Naive thymus-derived CD4-positive, alpha-beta T cell (primary cell): ENCODE results near the gene ZC3H10. TPM values are rescaled to one million over a fixed set of nuclear protein-coding genes. Genes with fewer than 3 reads are reported as not detected.
A peak's percentile ranks its signal among the peaks of the same experiment; 100 is the strongest.

ENCODE experiments used
- ATAC-seq: fragments of 150-1000 bp; cut with Tn5 transposase; 2 replicates; pipeline ENCODE4 v1.10.0; 2021; ENCODE audit warnings: mild to moderate bottlenecking, moderate library complexity
- CTCF ChIA-PET: fragments of 350-600 bp; sonication (Branson Sonifier 250); formaldehyde crosslinking; loops from one replicate; lab custom pipeline; 2021; ENCODE audit warnings: antibody characterized with exemption; lab: Charles Lee
- POLR2A ChIA-PET: fragments of 350-600 bp; sonication (Branson Sonifier 250); formaldehyde crosslinking; loops from one replicate; lab custom pipeline; 2021; ENCODE audit warnings: antibody characterized with exemption, inconsistent platforms; lab: Charles Lee
- DNase-seq, 9 donors: peaks; one replicate each; pipeline versions ENCODE4 v3.0.0 to v3.0.0-alpha.2; 2020 to 2022; ENCODE audit warnings: mixed read lengths in 1 of 9
- H3K27ac ChIP-seq: one replicate; pipeline ENCODE4 v1.7.0; 2013; ENCODE audit warnings: mild to moderate bottlenecking, low read depth, low read length, moderate library complexity
- H3K27me3 ChIP-seq, 2 donors: one replicate each; pipeline ENCODE4 v1.7.0; 2013; ENCODE audit warnings: low read length in 2 of 2, mild to moderate bottlenecking in 2 of 2, moderate library complexity in 2 of 2; ENCODE audit not compliant: control insufficient read depth in 2 of 2, insufficient read depth in 2 of 2
- H3K36me3 ChIP-seq, 3 experiments: 1 replicate in 2 of 3; 2 replicates in 1 of 3; pipeline ENCODE4 v1.7.0; 2013; ENCODE audit warnings: low read length in 3 of 3, mild to moderate bottlenecking in 3 of 3, moderate library complexity in 1 of 3; ENCODE audit not compliant: insufficient read depth in 3 of 3, control insufficient read depth in 2 of 3
- H3K4me1 ChIP-seq, 2 donors: one replicate each; pipeline ENCODE4 v1.7.0; 2013; ENCODE audit warnings: low read length in 2 of 2, mild to moderate bottlenecking in 2 of 2, moderate library complexity in 1 of 2; ENCODE audit not compliant: control insufficient read depth in 2 of 2, insufficient read depth in 2 of 2
- H3K4me3 ChIP-seq: 2 replicates; pipeline ENCODE4 v1.7.0; 2013; ENCODE audit warnings: mild to moderate bottlenecking, low read length
- H3K9me3 ChIP-seq, 3 experiments: 1 replicate in 2 of 3; 2 replicates in 1 of 3; pipeline ENCODE4 v1.7.0; 2013; ENCODE audit warnings: low read length in 3 of 3; ENCODE audit not compliant: control insufficient read depth in 2 of 3
- H3K27ac Mint-ChIP-seq, 9 donors: one replicate each; pipeline ENCODE4 v1.8.0; 2020 to 2022; ENCODE audit warnings: mixed read lengths in 9 of 9, mild to moderate bottlenecking in 8 of 9, moderate library complexity in 5 of 9, inconsistent platforms in 2 of 9
- H3K27me3 Mint-ChIP-seq, 5 donors: one replicate each; pipeline ENCODE4 v1.8.0; 2021 to 2022; ENCODE audit warnings: mixed read lengths in 5 of 5, mild to moderate bottlenecking in 1 of 5
- H3K36me3 Mint-ChIP-seq, 5 donors: one replicate each; pipeline ENCODE4 v1.8.0; 2020 to 2022; ENCODE audit warnings: mixed read lengths in 5 of 5, mild to moderate bottlenecking in 3 of 5, inconsistent platforms in 1 of 5
- H3K4me1 Mint-ChIP-seq, 7 donors: one replicate each; pipeline ENCODE4 v1.8.0; 2020 to 2022; ENCODE audit warnings: mixed read lengths in 7 of 7, mild to moderate bottlenecking in 3 of 7, inconsistent platforms in 1 of 7
- H3K4me3 Mint-ChIP-seq, 10 donors: one replicate each; pipeline ENCODE4 v1.8.0; 2020 to 2022; ENCODE audit warnings: mild to moderate bottlenecking in 10 of 10, mixed read lengths in 10 of 10, moderate library complexity in 6 of 10, inconsistent platforms in 2 of 10
- H3K9me3 Mint-ChIP-seq, 11 donors: one replicate each; pipeline ENCODE4 v1.8.0; 2020 to 2022; ENCODE audit warnings: mixed read lengths in 11 of 11, mild to moderate bottlenecking in 4 of 11, inconsistent platforms in 1 of 11, moderate library complexity in 1 of 11
- intact Hi-C, 2 donors: fragments of 100-400 bp; cut with micrococcal nuclease; formaldehyde crosslinking; loops; one replicate each; pipeline ENCODE4 v1.15.1; 2023
- polyA plus RNA-seq, 2 donors: library from polyadenylated mRNA; unstranded; fragments of 300-500 nt; fragmentation: Illumina TruSeq; gene quantifications; one replicate each; pipeline ENCODE4 v1.2.3, GENCODE V29; 2021
- total RNA-seq, 6 experiments: library from RNA in 5 of 6; stranded (reverse) in 5 of 6; gene quantifications; 1 replicate in 5 of 6; 2 replicates in 1 of 6; pipeline ENCODE4 v1.2.3 and lab custom pipeline; 2021 to 2026

ZC3H10 gene
- total and polyA plus RNA-seq, 7 experiments from 2014 or later, result 2.4 to 16.3 (median 8.5) TPM

DNA sequence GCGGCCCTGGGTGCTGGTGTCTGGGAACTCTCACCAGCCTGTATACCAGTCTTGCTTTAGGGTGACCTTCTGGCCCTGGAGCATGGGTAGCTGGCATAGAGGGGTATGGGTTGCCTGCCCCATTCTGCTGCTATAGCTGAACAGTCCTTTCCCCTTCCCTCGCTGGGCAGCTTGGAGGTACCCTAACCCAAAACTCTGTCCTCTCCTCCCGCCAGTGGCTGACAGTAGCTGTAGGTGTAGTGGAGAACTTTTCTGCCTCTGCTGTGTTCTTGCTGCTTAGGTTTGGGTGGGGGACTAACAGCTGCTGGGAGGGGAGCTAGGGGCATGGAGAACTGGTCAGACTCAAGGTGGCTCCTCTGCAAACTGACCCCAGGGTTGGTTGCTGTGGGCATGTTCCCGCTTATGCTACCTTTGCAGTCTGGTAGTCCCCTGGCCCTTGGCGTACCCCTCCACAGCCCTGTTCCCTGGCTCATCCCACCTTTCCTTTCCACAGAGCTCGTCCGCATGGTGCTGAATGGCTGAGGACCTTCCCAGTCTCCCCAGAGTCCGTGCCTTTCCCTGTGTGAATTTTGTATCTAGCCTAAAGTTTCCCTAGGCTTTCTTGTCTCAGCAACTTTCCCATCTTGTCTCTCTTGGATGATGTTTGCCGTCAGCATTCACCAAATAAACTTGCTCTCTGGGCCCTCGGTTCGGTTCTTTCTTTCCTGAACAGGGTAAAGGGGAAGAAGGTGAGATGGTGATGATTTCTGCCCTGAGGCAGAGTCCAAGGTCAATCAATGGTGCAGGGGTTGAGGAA is 43.0 kb downstream of the ZC3H10 start:
- DNase-seq, result no peak
- Histone ChIP-seq H3K27ac (peak overlapping the region; percentile 98), H3K9me3 (no peaks in the 10 kb centered on the region), H3K27me3 (no peaks in the 10 kb centered on the region), H3K36me3 (peaks cover 12 to 67% (median 20%) of the 10 kb centered on the region in 3 experiments), H3K4me3 (peak overlapping the region; percentile 89), H3K4me1 (peaks cover 24 to 26% of the 10 kb centered on the region in 2 donors)
- peak overlapping the region; percentile 63 to 99 (median 96) for H3K4me3 Mint-ChIP-seq
- H3K36me3 Mint-ChIP-seq, result peaks cover 0 to 48% (median 15%) of the 10 kb centered on the region in 5 donors
- H3K27ac Mint-ChIP-seq, result peak overlapping the region; percentile 88 to 99 (median 97)
- peaks cover 31 to 57% (median 49%) of the 10 kb centered on the region in 7 donors for H3K4me1 Mint-ChIP-seq
- H3K9me3 Mint-ChIP-seq, result no peaks in the 10 kb centered on the region
- CTCF ChIA-PET, result interaction anchor here (0.7 to 3.8 kb wide), 6 partner anchors 9 to 81 kb away, joined by 3 to 15 read pairs (median 4); partner anchors contain the start of genes ESYT1, MYL6B, RNF41 and SMARCC2
- H3K27me3 Mint-ChIP-seq, result no peaks in the 10 kb centered on the region
- intact Hi-C loops, result loop anchor here (1.0 kb wide), 1 partner anchor 9 kb away; the partner anchor contains the start of gene MYL6B (in 2 of the 2)
- POLR2A ChIA-PET, result interaction anchor here (0.6 to 12.7 kb wide), 15 partner anchors 9 to 468 kb away, joined by 3 to 161 read pairs (median 5); partner anchors contain the start of genes ESYT1, MYL6B, RNF41 and RPL41
- no peak for ATAC-seq

DNA sequence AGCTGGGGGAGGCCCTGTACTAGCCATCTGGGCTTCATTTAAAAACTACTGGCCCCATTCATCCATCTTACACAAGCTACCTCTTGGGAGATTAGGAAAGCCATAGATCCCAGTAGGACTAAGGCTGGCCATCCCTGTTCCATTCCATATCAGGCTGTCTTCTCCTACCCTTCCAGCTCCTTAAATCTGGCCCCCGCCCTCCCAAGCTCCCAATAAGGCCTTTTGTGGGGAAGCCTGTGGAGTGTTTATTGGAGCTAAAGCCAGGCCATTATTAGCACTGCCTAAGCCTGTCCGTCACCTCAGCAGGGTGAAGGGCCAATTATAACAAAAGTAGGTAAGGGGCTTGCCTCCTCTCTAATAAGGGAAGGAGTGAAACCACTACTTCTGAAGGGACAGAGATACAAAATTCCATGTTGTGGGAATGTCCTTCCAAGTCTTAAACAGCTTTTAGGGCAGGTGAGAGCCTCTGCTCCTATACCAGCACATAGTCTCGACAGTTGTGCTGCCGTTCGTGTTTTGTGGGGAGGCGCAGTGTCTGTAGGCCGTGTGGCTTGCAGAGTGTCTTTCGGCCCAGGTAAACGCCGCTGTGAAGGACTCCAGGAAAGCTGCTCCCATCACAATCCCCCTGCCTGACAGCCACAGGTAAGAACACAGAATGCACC is 43.8 kb downstream of the ZC3H10 start:
- ATAC-seq (no peak), DNase-seq (no peak)
- Mint-ChIP-seq H3K4me1 (peaks cover 31 to 57% (median 49%) of the 10 kb centered on the region in 7 donors), H3K27me3 (no peaks in the 10 kb centered on the region), H3K27ac (peak overlapping the region; percentile 88 to 99 (median 95)), H3K9me3 (no peaks in the 10 kb centered on the region), H3K4me3 (peak overlapping the region in 9 of 10 donors; percentile 4 to 99 (median 63)), H3K36me3 (peaks cover 0 to 48% (median 15%) of the 10 kb centered on the region in 5 donors)
- Histone ChIP-seq H3K27me3 (no peaks in the 10 kb centered on the region), H3K4me1 (peaks cover 24 to 26% of the 10 kb centered on the region in 2 donors), H3K4me3 (no peak overlapping the region), H3K9me3 (no peaks in the 10 kb centered on the region), H3K36me3 (peaks cover 12 to 74% (median 20%) of the 10 kb centered on the region in 3 experiments), H3K27ac (peak overlapping the region; percentile 98)
- ChIA-PET CTCF (interaction anchor here (0.7 to 3.4 kb wide), 5 partner anchors 10 to 81 kb away, joined by 3 to 15 read pairs (median 4); partner anchors contain the start of genes ESYT1, MYL6B, RNF41 and ZC3H10), POLR2A (interaction anchor here (0.9 to 12.7 kb wide), 14 partner anchors 8 to 467 kb away, joined by 3 to 161 read pairs (median 4); partner anchors contain the start of genes ESYT1, MYL6B, PA2G4 and RNF41)
- intact Hi-C loops, result no loop called here

DNA sequence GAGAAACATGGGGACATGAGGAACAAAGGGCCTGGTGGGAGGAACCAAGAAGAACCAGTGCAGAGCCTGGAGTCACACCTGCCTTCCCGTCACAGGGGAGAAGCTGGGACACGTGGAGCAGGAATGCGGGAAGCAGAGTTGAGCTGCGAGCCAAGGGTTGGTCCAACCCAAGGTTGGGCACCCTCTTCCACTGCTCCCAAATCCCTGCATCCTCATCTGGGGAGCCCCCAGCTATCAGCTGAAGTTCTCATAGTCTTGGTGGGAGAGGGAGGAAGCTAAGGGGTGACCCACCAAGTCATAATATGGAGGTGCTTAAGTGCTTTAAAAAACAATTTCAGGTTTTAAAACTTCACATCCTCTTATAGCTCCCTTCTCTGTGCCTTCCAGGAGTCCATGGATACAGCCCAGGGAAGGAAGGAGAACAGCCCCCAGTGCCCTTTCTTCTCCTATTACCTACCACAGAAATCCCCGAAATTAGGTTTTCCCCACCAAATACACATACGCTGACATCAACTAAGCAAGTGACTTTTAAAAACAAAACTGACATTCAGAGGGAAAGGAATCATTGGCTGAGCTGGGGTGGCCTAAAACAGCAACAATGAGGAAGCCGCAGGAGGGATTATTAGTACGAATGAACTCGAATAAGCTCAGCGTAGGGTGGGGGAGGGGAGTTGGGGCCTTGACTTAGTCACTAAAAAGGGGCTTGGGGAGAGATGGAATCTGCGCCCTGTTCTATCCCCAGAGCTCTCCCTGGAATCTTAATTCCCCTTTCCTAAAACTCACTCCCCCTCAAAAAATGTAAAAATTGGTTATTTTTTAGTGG is 44.6 kb downstream of the ZC3H10 start:
- Mint-ChIP-seq H3K4me1 (peaks cover 25 to 52% (median 42%) of the 10 kb centered on the region in 7 donors), H3K27me3 (no peaks in the 10 kb centered on the region), H3K36me3 (peaks cover 0 to 50% (median 19%) of the 10 kb centered on the region in 5 donors), H3K4me3 (no peak overlapping the region), H3K27ac (peak overlapping the region in 6 of 9 donors; percentile 24 to 95 (median 68)), H3K9me3 (no peaks in the 10 kb centered on the region)
- peaks cover 18 to 20% of the 10 kb centered on the region in 2 donors for H3K4me1 ChIP-seq
- H3K9me3 ChIP-seq, result no peaks in the 10 kb centered on the region
- CTCF ChIA-PET, result interaction anchor here (0.6 to 3.4 kb wide), 5 partner anchors 36 to 478 kb away, joined by 3 to 15 read pairs (median 4); partner anchors contain the start of genes ESYT1, RPL41 and ZC3H10
- H3K27ac ChIP-seq, result peak overlapping the region; percentile 18
- ATAC-seq (no peak), DNase-seq (no peak)
- H3K27me3 ChIP-seq, result no peaks in the 10 kb centered on the region
- H3K4me3 ChIP-seq, result no peak overlapping the region
- intact Hi-C loops, result no loop called here
- H3K36me3 ChIP-seq, result peaks cover 12 to 80% (median 20%) of the 10 kb centered on the region in 3 experiments
- POLR2A ChIA-PET, result interaction anchor here (0.6 to 12.7 kb wide), 11 partner anchors 10 to 466 kb away, joined by 3 to 161 read pairs (median 3); partner anchors contain the start of genes ESYT1, PA2G4, RPL41 and SMARCC2

DNA sequence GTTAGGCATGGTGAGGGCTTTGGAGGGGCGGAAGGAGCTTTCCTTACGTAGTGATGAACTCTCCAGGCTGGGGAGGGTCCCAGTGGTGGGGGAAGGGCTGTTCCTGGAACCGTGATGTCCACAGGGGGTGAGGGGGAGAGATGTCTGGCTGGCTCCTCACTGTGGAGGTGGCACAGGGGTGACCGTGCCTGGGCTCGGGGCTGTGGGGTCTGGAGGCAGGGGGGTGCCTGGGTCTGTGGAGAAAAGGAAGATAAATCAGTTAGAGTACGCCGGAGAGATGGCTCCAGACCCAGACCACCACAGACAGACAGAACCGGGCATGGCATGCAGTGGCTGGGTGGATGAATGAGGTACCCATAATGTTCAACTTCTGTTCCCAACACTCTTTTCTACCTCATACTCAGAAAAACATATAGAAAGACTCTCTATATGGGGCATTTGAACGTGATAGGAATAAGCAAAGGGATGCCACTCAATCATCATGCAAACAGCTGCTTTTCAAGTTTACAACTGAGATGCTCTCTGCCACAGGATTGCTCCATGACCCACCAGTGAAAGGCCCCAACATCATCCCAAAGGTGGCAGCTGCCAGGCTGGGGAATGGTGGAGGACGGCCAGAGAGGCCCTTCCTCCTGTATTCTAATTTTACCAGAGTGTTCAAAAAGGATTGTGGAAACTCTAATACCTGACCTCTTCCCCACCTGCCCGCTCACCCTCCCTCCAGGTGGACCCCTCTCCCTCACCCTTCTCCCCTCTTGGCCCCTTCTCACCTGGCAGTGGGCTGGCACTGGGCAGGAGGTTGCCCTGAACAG is 45.7 kb downstream of the ZC3H10 start:
- peaks cover 17 to 88% (median 20%) of the 10 kb centered on the region in 3 experiments for H3K36me3 ChIP-seq
- peaks cover 18 to 19% of the 10 kb centered on the region in 2 donors for H3K4me1 ChIP-seq
- Mint-ChIP-seq H3K36me3 (peaks cover 0 to 50% (median 24%) of the 10 kb centered on the region in 5 donors), H3K4me3 (no peak overlapping the region), H3K27ac (peak overlapping the region in 5 of 9 donors; percentile 24 to 82 (median 38)), H3K27me3 (no peaks in the 10 kb centered on the region), H3K4me1 (peaks cover 24 to 49% (median 39%) of the 10 kb centered on the region in 7 donors), H3K9me3 (no peaks in the 10 kb centered on the region)
- H3K27me3 ChIP-seq, result no peaks in the 10 kb centered on the region
- intact Hi-C loops, result no loop called here
- DNase-seq (no peak), ATAC-seq (no peak)
- no peak overlapping the region for H3K27ac ChIP-seq
- ChIA-PET POLR2A (interaction anchor here (0.8 to 12.7 kb wide), 9 partner anchors 9 to 46 kb away, joined by 3 to 161 read pairs (median 4); partner anchors contain the start of genes ESYT1, RPL41, SMARCC2 and ZC3H10), CTCF (interaction anchor here (0.9 to 3.4 kb wide), 2 partner anchors 37 to 47 kb away, joined by 4 to 15 read pairs; partner anchors contain the start of genes ESYT1 and RPL41)
- H3K9me3 ChIP-seq, result no peaks in the 10 kb centered on the region
- no peak overlapping the region for H3K4me3 ChIP-seq

DNA sequence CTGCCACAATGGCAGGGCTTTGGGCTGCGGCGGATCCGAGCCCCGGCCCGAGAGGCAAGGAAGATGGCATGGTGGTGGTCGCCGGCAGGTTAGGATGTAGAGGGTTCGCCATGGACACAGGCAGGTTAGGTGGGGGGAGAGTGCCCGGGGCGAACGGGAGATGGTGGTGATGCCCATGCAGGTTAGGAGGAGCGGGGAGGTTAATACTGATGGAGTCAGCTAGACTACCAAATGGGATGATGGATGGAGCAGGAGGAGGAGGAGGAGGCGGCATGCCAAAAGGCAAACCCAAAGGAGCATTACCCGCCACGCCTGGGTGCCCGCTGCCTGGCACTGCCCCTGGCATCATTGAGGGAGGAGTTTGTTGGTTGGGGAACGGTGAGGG is 46.3 kb downstream of the ZC3H10 start:
- DNase-seq, result no peak
- H3K27ac Mint-ChIP-seq, result peak overlapping the region in 4 of 9 donors; percentile 22 to 52 (median 46)
- Histone ChIP-seq H3K36me3 (peaks cover 17 to 94% (median 20%) of the 10 kb centered on the region in 3 experiments), H3K4me3 (no peak overlapping the region), H3K9me3 (no peaks in the 10 kb centered on the region), H3K27ac (no peak overlapping the region), H3K4me1 (peaks cover 18 to 19% of the 10 kb centered on the region in 2 donors), H3K27me3 (no peaks in the 10 kb centered on the region)
- intact Hi-C loops, result no loop called here
- peaks cover 0 to 50% (median 24%) of the 10 kb centered on the region in 5 donors for H3K36me3 Mint-ChIP-seq
- H3K4me3 Mint-ChIP-seq, result no peak overlapping the region
- H3K4me1 Mint-ChIP-seq, result peaks cover 18 to 44% (median 33%) of the 10 kb centered on the region in 7 donors
- ChIA-PET CTCF (no interaction called here), POLR2A (interaction anchor here (0.8 to 12.7 kb wide), 5 partner anchors 9 to 36 kb away, joined by 3 to 161 read pairs (median 5); partner anchors contain the start of gene ESYT1)
- H3K27me3 Mint-ChIP-seq, result no peaks in the 10 kb centered on the region
- H3K9me3 Mint-ChIP-seq, result no peaks in the 10 kb centered on the region
- ATAC-seq, result no peak
